Kidney glomerular epithelial cell (primary cell): ENCODE measurements around the gene ZNF468.
A peak's percentile ranks its signal among the peaks of the same experiment; 100 is the strongest.
"Not testable (repeated sequence)": the region's sequence is repeated elsewhere in the genome, so short reads cannot be mapped to it uniquely, and the experiment has no call there.

Experiments used
- DNase-seq: peaks from one replicate; lab custom pipeline; 2025; lab: John Stamatoyannopoulos, UW

Gene ZNF468

DNA sequence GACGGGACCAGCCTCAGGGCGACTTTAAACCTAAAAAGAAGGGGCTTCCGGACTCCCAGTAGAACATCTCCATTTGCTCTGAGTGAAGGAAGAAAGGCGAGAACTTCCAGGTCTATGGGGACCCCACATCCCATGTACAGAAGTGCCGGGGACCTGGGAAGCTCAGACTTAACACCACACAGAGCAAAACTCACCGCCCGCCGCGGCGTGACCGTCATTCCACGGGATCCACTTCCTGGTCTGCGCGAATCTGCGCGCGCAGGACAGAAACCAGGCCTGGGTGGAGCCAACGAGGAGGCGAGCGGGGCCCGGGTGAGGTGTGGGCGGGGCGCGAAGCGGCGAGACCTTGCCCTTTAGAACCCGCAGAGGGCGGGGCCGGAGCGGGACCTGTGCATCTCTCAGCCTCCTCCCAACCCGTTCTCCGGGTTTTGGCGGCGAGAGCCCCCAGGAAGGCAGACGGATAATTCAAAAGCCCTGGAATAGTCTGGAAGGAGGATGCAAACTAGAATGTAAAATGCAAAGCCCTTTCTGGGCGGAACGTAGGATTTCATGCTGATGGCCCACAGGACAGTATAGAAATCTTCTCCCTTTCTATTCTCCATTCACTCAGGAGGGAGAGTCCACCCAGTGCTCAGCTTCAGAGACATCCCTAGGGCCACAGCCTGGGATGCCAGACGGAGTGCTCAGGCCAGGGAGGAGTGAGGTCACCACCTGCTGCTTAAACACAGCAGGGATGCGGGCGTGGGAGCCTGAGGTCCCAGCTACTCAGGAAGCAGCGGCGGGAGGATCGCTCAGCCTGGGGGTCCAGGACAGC lies at the start of gene ZNF468:
TSS of gene ZNF468 (minus strand) at position 242 of the 814 bp plus-strand sequence. CDS start 3,347 bp downstream, outside the sequence.
- peak; percentile 53 for DNase-seq

DNA sequence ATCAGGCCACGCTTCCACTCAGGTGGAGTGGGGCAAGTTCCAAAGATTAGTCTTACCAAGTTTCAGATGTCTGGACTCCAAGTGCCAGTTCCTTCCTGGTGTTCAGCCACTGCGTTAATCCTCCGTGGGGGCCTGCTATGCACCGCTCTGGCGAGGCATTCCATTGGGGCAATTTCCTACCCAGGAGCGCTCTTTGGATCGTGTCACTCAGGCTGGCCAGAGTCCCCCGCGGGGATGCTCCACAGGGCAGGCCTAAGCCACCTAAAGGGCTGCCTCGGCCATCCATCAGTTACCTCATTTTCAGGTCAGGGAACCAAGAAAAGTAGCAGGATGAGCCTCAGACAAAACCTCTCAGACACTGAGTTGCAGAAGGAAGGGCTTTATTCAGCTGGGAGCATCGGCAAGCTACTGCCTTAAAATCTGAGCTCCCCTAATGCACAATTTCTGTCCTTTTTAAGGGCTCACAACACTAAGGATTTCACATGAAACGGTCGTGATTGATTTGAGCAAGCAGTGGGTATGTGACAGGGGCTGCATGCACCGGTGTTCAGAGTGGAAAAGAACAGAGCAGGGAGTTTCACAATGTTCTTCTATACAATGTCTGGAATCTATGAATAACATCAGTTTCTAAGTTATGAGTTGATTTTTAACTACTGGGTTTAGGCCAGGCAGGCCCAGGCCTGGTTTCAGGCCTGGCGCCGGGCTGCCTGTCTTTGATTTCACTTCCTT lies 46.8 kb upstream of the ZNF468 start:
- not testable (repeated sequence) for DNase-seq

DNA sequence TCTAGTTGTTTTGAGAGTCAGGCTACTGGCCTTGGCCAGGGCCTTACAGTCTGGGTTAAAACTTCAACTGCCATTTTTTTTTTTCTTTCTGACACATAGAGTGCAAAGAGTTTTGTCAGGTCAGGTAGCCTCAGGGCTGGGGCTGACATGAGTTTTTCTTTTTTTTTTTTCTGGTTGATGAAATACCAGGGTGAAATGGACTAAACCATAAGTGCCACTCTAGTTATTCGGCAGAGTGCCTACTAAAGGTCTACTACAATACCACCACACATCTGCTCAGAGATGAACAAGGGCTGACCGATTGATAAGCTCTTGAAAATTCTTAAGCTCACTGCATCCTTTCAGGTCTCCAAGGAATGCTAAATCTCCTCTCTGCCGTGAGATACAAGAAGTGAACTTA lies 44.4 kb upstream of the ZNF468 start:
- no peak for DNase-seq

DNA sequence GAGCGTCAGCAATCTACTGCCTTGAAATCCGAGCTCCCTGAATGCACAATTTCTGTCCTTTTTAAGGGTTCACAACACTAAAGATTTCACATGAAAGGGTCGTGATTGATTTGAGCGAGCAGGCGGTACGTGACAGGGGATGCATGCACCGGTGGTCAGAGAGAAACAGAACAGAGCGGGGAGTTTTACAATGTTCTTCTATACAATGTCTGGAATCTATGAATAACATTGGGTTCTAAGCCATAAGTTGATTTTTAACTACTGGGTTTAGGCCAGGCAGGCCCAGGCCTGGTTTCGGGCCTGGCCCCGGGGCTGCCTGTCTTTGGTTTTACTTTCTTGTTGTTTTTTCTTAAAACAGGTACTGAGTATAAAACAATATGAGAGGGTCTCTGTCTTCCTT lies 41.2 kb upstream of the ZNF468 start:
- not testable (repeated sequence) for DNase-seq

DNA sequence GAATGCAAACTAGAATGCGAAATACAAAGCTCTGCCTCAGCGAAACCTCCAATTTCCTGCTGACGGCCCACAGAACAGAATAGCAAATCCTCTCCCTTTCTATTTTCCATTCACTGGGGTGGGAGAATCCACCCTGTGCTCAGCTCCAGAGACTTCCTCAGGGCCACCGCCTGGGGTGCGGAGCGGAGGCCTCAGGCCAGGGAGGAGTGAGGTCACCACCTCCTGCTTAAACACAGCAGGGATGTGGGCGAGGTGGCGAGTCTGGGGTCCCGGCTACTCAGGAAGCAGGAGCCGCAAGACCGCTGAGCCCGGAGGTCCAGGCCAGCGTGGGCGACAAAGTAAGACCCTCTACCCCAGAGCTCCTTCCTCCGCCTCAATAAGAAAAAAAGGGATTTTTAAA lies 40.7 kb upstream of the ZNF468 start:
- DNase-seq: no peak

DNA sequence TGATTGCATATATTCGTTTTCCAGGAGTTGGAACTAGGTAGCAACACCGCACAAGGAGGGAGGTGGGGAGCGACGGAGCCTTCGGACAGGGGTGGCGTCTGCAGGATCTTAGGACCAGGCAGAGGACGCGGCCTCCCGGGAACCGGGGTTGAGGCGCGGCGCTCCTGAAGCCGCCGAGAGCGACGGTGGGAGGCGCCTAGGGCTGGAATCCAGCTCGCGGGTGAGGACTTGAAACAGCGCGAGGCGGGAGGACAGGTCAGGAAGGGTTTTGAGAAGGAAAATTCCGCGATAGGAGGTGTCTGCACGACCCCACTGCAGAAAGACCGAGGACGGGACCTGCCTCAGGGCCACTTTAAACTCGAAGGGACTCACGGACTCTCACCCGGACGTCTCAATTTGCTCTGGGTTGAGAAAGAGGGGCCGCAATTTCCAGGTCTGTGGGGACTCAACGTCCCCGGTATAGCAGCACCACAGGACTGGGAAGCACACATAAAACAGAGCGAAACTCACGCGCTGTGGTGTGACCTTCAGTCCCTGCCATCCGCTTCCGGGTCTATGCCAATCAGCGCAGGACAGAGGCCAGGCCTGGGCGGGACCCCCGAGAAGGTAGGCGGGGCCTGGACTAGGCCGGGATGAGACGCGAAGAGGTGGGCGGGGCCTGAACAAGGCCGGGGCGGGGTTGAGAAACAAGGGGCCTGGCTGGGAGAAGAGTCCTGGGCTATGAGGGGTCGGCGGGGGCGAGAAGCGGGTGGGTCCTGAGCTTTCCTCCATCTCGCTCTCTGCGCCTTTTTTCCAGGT lies 39.9 kb upstream of the ZNF468 start, which contains the start of gene ZNF320:
TSS of gene ZNF320 (minus strand) at position 498 of the 798 bp plus-strand sequence. CDS start 7,380 bp downstream, outside the sequence.
- DNase-seq: peak; percentile 26

DNA sequence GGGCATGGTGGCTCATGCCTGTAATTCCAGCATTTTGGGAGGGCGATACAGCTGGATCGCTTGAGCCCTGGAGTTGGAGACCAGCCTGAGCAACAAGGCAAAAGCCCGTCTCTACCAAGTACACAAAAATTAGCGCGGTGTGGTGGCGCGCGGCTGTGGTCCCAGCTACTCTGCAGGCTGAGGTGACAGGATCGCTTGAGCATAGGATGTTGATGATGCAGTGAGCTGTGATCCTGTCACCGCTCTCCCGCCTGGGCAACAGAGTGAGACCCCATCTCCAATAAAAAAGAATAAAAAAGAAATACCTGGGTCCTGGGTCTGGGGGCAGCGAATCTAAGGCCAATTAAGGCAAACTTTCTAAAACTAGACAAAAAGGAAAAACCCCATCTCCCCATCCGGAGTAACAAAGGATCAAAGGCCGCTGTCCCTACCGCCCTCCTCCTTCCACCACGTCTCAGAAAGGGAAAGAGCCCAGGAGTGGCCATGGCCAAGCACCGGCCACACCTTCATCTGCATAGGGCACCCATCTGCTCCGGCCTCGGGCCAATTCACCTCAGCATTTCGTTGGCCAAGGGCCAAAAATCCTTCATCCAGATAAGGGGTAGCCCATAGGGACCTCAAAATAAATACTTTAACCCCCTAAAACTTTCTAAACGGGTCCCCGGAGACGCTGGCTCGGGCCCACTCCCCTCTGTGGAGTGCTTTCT lies 39.2 kb upstream of the ZNF468 start:
- DNase-seq: no peak

DNA sequence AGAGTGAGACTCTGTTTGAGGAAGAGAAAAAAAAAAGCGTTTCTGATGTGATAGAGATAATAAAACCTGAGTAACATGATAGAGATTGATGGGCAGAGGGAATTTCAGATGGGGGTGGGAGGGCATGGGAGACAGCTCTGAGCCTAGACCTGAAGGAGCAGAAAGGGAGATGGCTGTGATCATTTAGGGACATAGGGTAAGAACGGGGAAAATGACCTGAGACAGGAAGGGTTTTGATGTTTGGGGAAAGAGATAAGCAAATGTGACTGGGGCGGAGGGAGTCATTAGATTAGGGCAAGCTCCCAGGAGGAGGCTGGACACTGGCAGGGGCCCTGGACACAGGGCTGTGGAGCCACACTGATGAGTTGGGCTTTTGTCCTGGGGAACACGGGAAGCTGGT lies 33.9 kb upstream of the ZNF468 start:
- DNase-seq: no peak

DNA sequence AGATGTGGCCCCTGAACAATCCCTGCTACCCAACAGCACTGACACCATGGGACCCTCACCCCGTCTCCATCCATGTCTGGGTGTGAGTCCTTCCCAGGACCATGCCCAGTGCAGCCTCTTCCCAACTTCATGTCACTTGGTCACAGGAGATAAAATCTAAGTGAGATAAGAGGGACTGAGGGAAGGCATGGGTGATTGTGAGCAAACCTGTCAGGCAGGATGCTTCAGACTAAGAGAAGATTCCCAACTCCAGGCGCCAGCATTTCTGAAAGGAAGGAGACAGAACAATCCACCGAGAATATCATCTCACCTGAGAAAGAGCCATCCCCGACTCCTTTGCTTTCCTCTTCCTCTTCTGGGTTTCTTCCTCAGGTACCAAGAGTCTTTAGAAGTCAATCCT lies 32.5 kb upstream of the ZNF468 start:
- no peak for DNase-seq

DNA sequence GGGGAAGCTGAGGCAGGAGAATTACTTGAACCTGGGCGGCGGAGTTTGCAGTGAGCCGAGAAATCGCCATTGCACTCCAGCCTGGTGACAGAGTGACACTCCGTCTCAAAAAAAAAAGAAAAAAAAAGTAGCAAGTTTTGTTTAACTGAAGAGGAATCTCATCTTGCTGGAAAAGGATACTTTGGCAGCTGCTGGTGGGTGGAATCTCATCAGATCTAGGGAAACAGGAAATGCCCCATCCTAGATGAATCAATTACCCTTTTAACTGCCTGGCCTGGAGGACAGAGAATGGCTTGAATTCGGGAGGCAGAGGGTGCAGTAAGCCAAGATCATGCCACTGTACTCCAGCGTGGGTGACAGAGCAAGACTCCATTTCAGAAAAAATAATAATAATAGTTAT lies 31.7 kb upstream of the ZNF468 start:
- no peak for DNase-seq

DNA sequence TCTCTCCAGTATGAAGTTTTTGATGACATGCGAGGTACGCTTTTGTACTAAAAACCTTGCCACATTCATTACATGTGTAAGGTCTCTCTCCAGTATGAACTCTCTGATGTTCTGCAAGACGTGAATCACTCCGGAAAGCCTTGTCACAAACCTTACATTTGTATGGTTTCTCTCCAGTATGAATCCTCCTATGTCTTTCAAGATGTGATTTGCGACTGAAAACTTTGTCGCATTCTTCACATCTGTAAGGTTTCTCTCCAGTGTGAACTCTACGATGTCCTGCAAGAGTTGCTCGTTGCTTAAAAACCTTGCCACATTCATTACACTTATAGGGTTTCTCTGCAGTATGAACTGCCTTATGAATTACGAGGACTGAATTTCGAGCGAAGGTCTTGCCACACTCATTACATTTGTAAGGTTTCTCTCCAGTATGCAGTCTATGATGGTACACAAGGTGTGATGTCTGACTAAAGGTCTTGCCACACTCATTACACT lies 23.5 kb upstream of the ZNF468 start:
- DNase-seq: no peak

DNA sequence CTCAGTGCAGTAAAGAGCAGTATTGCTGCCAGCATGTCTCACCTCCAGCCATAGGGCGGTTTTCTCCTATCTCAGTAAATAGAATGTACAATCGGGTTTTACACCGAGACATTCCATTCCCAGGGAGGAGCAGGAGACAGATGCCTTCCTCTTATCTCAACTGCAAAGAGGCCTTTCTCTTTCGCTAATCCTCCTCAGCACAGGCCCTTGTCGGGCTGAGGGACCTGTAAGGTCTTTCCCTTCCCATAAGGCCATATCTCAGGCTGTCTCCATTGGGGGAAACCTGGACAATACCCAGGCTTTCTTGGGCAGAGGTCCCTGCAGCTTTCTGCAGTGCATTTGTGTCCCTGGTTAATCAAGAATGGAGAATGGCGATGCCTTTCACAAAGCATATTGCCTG lies 15.6 kb upstream of the ZNF468 start:
- DNase-seq: not testable (repeated sequence)

DNA sequence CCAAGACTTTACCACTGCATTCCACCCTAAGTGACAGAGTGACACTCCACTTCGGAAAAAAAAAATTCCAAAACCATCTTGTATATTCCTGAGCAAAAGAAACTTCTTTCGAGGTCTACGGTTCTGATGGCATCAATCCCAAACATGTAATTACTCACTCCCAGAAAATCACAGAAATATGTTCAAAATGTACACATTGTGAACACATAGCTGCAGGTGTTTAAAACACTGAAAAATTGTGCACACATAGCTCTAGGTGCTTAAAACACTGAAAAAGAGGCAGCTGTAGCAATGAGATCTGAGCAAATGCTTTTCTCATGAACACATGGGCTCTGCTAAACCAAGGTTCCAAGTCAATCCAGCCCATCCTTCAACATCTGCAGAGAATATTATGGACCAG lies 14.0 kb upstream of the ZNF468 start:
- DNase-seq: no peak

DNA sequence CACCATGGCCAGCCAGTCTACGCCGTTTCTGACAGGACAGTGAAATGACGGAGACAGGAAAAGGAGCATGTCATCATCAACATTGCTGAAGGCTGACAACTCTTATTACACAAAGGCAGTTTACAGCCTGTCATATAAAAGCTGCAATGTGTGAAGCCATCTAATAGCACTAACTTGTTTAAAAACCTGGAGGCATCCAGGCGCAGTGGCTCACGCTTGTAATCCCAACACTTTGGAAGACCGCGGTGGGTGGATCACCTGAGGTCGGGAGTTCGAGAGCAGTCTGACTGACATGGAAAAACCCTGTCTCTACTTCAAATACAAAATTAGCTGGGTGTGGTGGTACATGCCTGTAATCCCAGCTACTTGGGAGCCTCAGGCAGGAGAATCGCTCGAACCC lies 10.6 kb upstream of the ZNF468 start:
- DNase-seq: not testable (repeated sequence)

DNA sequence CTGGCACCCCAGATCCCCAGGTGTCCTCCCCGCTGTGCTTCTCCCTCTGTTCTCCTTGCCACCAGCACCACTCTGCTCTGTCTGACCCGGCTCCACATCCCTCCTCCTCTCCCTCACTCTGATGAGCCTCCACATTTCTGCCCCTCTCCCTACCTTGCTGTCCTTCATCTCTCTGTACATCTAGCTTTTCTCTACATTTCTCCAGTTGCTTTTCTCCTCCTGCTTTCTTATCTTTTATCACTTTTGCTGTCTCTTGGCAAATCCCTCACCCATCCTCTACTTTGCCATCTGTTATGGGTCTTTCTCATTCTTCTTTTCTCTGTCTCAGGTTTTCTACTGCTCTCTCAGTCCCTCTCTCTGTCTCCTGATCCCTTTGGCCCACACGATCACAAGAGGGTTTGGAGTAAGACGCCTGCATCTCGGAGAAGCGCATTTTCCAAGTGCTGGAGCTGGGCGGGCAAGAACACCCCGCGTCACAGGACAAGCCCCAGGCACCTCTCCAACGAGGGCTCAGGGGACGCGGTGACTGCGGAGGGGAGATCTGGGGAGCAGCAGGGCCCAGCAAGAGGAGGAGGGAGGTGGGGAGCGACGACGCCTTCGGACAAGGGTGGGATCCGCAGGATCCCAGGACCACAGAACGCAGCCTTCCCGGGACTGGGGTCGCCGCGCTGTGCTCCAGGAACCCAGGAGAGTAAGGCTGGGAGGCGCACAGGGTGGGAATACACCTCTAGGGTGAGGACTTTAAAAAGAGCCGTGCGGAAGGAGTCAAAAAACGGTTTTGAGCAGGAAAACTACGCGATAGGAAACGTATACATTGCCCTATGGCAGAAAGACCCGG lies 660 bp downstream of the ZNF468 start:
- not testable (repeated sequence) for DNase-seq

DNA sequence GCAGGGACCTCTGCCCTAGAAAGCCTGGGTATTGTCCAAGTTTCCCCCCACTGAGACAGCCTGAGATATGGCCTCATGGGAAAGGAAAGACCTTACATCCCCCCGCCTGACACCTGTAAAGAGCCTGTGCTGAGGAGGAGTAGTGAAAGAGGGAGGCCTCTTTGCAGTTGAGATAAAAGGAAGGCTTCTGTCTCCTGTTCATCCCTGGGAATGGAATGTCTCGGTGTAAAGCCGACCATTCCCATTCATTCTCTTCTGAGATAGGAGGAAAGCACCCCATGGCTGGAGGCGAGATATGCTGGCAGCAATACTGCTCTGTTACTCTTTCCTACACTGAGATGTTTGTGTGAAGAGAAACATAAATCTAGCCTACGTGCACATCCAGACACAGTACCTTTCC lies 10.1 kb downstream of the ZNF468 start:
- DNase-seq: not testable (repeated sequence)

DNA sequence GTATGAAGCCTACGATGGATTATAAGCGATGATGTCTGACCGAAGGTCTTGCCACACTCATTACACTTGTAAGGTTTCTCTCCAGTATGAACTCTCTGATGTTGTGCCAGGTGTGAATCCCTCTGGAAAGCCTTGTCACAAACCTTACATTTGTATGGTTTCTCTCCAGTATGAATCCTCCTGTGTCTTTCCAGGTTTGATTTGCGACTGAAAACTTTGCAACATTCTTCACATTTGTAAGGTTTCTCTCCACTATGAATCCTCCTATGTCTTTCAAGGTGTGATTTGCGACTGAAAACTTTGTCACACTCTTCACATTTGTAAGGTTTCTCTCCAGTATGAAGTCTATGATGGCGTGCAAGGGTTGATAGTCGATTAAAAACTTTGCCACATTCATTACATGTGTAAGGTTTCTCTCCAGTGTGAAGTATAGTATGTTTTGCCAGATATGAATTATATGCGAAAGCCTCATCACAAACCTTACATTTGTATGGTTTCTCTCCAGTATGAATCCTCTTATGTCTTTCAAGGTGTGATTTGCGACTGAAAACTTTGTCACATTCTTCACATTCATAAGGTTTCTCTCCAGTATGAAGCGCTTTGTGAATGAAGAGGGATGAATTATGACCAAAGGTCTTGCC lies 16.5 kb downstream of the ZNF468 start:
- not testable (repeated sequence) for DNase-seq

DNA sequence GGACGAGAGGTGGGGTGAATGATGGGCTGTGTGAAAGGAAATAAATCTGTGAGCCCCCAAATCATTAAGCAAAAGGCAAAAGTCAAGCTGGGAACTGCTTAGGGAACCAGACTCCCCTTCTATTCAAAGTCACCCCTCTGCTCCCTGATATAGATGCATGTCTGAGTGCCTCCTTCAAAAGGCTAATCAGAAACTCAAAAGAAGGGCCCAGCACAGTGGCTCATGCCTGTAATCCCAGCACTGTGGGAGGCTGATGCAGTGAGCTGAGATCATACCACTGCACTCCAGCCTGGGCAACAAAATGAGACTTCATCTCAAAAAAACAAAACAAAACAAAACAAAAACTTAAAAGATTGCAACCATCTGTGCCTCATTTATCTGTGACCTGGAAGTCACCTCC lies 23.1 kb downstream of the ZNF468 start:
- DNase-seq: not testable (repeated sequence)

DNA sequence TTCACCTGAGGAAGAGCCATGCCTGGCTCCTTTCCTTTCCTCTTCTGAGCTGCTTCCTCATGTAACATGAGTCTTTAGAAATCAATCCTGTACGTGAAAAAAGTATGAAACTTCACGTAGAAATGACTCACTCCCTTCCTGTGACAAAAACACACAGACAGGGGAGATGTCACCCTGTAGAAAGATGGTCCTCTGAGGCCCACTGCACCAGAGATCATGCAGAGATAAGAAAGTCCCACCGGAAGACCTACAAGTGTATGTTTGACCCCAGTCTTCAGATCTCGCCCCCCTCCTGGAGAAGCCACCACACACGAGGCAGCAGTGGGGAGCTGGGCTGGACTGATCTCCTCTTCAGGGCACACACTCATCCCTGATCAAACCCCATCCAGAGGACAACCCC lies 23.9 kb downstream of the ZNF468 start:
- not testable (repeated sequence) for DNase-seq

DNA sequence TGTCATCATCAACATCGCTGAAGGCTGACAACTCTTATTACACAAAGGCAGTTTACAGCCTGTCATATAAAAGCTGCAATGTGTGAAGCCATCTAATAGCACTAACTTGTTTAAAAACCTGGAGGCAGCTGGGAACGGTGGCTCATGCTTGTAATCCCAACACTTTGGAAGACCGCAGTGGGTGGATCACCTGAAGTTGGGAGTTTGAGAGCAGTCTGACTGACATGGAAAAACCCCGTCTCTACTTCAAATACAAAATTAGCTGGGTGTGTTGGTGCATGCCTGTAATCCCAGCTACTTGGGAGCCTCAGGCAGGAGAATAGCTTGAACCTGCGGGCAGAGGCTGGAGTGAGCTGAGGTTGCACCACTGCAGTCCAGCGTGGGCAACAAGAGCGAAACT lies 27.6 kb downstream of the ZNF468 start:
- not testable (repeated sequence) for DNase-seq
